H9 (cell line): Measurements from ENCODE around the gene EYA4. TPM values are rescaled to one million over a fixed set of nuclear protein-coding genes. Genes with fewer than 3 reads are reported as not detected.

Experiments
- DNase-seq: peaks from one replicate; pipeline ENCODE4 v3.0.0-alpha.2; 2017
- H2AFZ ChIP-seq: one replicate; pipeline ENCODE4 v1.6.1; 2013; ENCODE audit warnings: mild to moderate bottlenecking, low read length, control low read depth, moderate library complexity
- H2AK5ac ChIP-seq: 2 replicates; pipeline ENCODE4 v1.6.1; 2013; ENCODE audit warnings: low read length, control low read depth, mixed read lengths; ENCODE audit not compliant: insufficient read length
- H2BK120ac ChIP-seq: one replicate; pipeline ENCODE4 v1.6.1; 2013; ENCODE audit warnings: low read depth, mild to moderate bottlenecking, low read length, control low read depth, inconsistent platforms; ENCODE audit not compliant: poor library complexity, severe bottlenecking
- H2BK12ac ChIP-seq: 2 replicates; pipeline ENCODE4 v1.6.1; 2013; ENCODE audit warnings: low read length, control low read depth, mixed read lengths, low read depth; ENCODE audit not compliant: insufficient read length
- H2BK15ac ChIP-seq: 2 replicates; pipeline ENCODE4 v1.6.1; 2013; ENCODE audit warnings: low read depth, low read length, control low read depth
- H2BK20ac ChIP-seq: one replicate; pipeline ENCODE4 v1.6.1; 2013; ENCODE audit warnings: low read depth, mild to moderate bottlenecking, low read length, control low read depth, inconsistent platforms; ENCODE audit not compliant: poor library complexity, severe bottlenecking
- H2BK5ac ChIP-seq: 2 replicates; pipeline ENCODE4 v1.6.1; 2013; ENCODE audit warnings: low read length, control low read depth, mixed read lengths; ENCODE audit not compliant: insufficient read length
- H3K14ac ChIP-seq: 2 replicates; pipeline ENCODE4 v1.6.1; 2013; ENCODE audit warnings: low read length, control low read depth; ENCODE audit not compliant: insufficient read depth
- H3K18ac ChIP-seq: 2 replicates; pipeline ENCODE4 v1.6.1; 2013; ENCODE audit warnings: low read depth, mild to moderate bottlenecking, mixed read lengths, low read length, control low read depth; ENCODE audit not compliant: insufficient read length
- H3K23ac ChIP-seq: 2 replicates; pipeline ENCODE4 v1.6.1; 2013; ENCODE audit warnings: low read length, control low read depth, mixed read lengths, low read depth; ENCODE audit not compliant: insufficient read length
- H3K23me2 ChIP-seq: 2 replicates; pipeline ENCODE4 v1.6.1; 2013; ENCODE audit warnings: low read depth, mild to moderate bottlenecking, mixed read lengths, low read length, control low read depth; ENCODE audit not compliant: insufficient read length, poor library complexity, severe bottlenecking
- H3K27ac ChIP-seq: 2 replicates; pipeline ENCODE4 v1.5.1; 2013; ENCODE audit warnings: low read length, control low read depth, mixed read lengths, low read depth; ENCODE audit not compliant: insufficient read length
- H3K27me3 ChIP-seq: 2 replicates; pipeline ENCODE4 v1.6.1; 2013; ENCODE audit warnings: low read length, control low read depth, inconsistent platforms; ENCODE audit not compliant: insufficient read depth
- H3K4ac ChIP-seq: 2 replicates; pipeline ENCODE4 v1.6.1; 2013; ENCODE audit warnings: low read depth, mild to moderate bottlenecking, control low read depth, inconsistent platforms, low read length, moderate library complexity
- H3K4me1 ChIP-seq: 2 replicates; pipeline ENCODE4 v1.6.1; 2013; ENCODE audit warnings: low read length, control low read depth, inconsistent platforms; ENCODE audit not compliant: insufficient read depth
- H3K4me2 ChIP-seq: 2 replicates; pipeline ENCODE4 v1.6.1; 2013; ENCODE audit warnings: low read length, control low read depth, mixed read lengths; ENCODE audit not compliant: insufficient read length, insufficient read depth
- H3K56ac ChIP-seq: 2 replicates; pipeline ENCODE4 v1.6.1; 2013; ENCODE audit warnings: low read depth, mild to moderate bottlenecking, mixed read lengths, low read length, control low read depth; ENCODE audit not compliant: insufficient read length
- H3K79me1 ChIP-seq: 2 replicates; pipeline ENCODE4 v1.6.1; 2013; ENCODE audit warnings: low read depth, mild to moderate bottlenecking, moderate library complexity, low read length, control low read depth, inconsistent platforms; ENCODE audit not compliant: insufficient read depth, poor library complexity, severe bottlenecking
- H3K79me2 ChIP-seq: 2 replicates; pipeline ENCODE4 v1.6.1; 2013; ENCODE audit warnings: low read length, control low read depth, inconsistent platforms; ENCODE audit not compliant: insufficient read depth
- H3K9ac ChIP-seq: 2 replicates; pipeline ENCODE4 v1.6.1; 2013; ENCODE audit warnings: low read length, control low read depth, mixed read lengths; ENCODE audit not compliant: insufficient read length; ENCODE audit errors: extremely low read depth
- H3K9me3 ChIP-seq: one replicate; pipeline ENCODE4 v1.6.1; 2013; ENCODE audit warnings: low read depth, low read length, inconsistent platforms; ENCODE audit not compliant: control insufficient read depth
- H3T11ph ChIP-seq: one replicate; pipeline ENCODE4 v1.6.1; 2013; ENCODE audit warnings: mild to moderate bottlenecking, low read length, control low read depth, inconsistent platforms
- H4K20me1 ChIP-seq: one replicate; pipeline ENCODE4 v1.6.1; 2013; ENCODE audit not compliant: control insufficient read depth, insufficient read length, insufficient read depth
- H4K5ac ChIP-seq: 2 replicates; pipeline ENCODE4 v1.6.1; 2013; ENCODE audit warnings: low read depth, mild to moderate bottlenecking, mixed read lengths, low read length, control low read depth; ENCODE audit not compliant: insufficient read length
- H4K8ac ChIP-seq: replicated peaks from 2 replicates; pipeline ENCODE4 v1.6.1; 2013; ENCODE audit warnings: low read length, control low read depth, mixed read lengths, low read depth; ENCODE audit not compliant: insufficient read length
- H4K91ac ChIP-seq: 2 replicates; pipeline ENCODE4 v1.6.1; 2013; ENCODE audit warnings: low read depth, mild to moderate bottlenecking, moderate library complexity, mixed read lengths, low read length, control low read depth; ENCODE audit not compliant: insufficient read length
- H3K27ac Mint-ChIP-seq, 3 experiments: 2 replicates in 2 of 3; 3 replicates in 1 of 3; pipeline ENCODE4 v1.8.0; 2020 to 2021; ENCODE audit warnings: mixed read lengths in 3 of 3, mild to moderate bottlenecking in 1 of 3, moderate library complexity in 1 of 3
- H3K27me3 Mint-ChIP-seq: 2 replicates; pipeline ENCODE4 v1.8.0; 2021; ENCODE audit warnings: low read depth, mild to moderate bottlenecking, moderate library complexity, mixed read lengths
- H3K36me3 Mint-ChIP-seq, 3 experiments: 2 replicates in 2 of 3; 3 replicates in 1 of 3; pipeline ENCODE4 v1.8.0; 2020 to 2021; ENCODE audit warnings: low read depth in 3 of 3, mixed read lengths in 3 of 3; ENCODE audit not compliant: insufficient read depth in 1 of 3
- H3K4me1 Mint-ChIP-seq, 2 experiments: 2 replicates each; pipeline ENCODE4 v1.8.0; 2020; ENCODE audit warnings: mixed read lengths in 2 of 2
- H3K4me3 Mint-ChIP-seq, 2 experiments: 2 replicates in 1 of 2; 3 replicates in 1 of 2; pipeline ENCODE4 v1.8.0; 2020 to 2021; ENCODE audit warnings: mild to moderate bottlenecking in 2 of 2, mixed read lengths in 2 of 2, moderate library complexity in 1 of 2
- H3K9me3 Mint-ChIP-seq, 2 experiments: 2 replicates in 1 of 2; 3 replicates in 1 of 2; pipeline ENCODE4 v1.8.0; 2020; ENCODE audit warnings: mild to moderate bottlenecking in 2 of 2, mixed read lengths in 2 of 2, moderate library complexity in 1 of 2
- CTCF ChIP-seq: fragments of 200-600 bp; sonication (generic); conservative IDR thresholded peaks from 3 replicates; pipeline ENCODE4 v1.8.0; 2021; ENCODE audit warnings: antibody characterized with exemption, mild to moderate bottlenecking
- WGBS: extraction: QIAGEN DNeasy Blood & Tissue Kit; methylation state at CpG from one replicate; pipeline ENCODE4 v1.1.7; 2013; ENCODE audit warnings: missing lambda C conversion rate, low lambda C conversion rate, mixed read lengths; ENCODE audit not compliant: insufficient read length; ENCODE audit errors: extremely low coverage; 5-methylcytosine and 5-hydroxymethylcytosine counted together
- total RNA-seq: library from RNA; stranded (reverse); gene quantifications from 2 replicates; pipeline ENCODE4 v1.2.1, GENCODE V29; 2021

The EYA4 gene
- total RNA-seq, 1 experiment from 2014 or later = 0.26 TPM

DNA sequence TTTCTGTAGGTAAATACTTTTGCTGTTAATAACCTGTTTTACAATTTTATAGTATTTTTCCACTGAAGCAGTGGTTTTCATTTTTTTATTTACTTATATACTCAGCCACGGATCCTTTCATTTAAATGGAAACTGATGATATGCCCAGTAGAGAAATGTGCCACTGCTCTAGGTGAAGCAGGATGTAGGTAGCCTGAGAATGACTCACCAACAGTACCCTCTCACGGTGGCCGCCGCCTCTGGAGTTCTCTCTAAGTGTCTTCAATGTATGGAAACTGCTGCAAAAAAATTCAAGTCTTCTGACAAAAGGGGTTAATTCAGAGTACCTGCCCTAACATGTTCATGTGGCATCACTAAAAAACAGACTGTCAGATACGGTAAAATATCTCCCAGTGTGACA, 6.4 kb downstream of the EYA4 start:
- no peaks in the 10 kb centered on the region for H4K20me1 ChIP-seq
- no peak overlapping the region for H2BK5ac ChIP-seq
- no peak overlapping the region for H3T11ph ChIP-seq
- H2AK5ac ChIP-seq = no peak overlapping the region
- Mint-ChIP-seq H3K4me3 (no peak overlapping the region), H3K4me1 (peaks cover 16 to 27% of the 10 kb centered on the region in 2 experiments), H3K36me3 (no peaks in the 10 kb centered on the region), H3K9me3 (no peaks in the 10 kb centered on the region), H3K27me3 (peaks cover 51% of the 10 kb centered on the region), H3K27ac (no peak overlapping the region)
- no peaks in the 10 kb centered on the region for H3K79me2 ChIP-seq
- no peaks in the 10 kb centered on the region for H3K4me1 ChIP-seq
- no peak overlapping the region for H4K8ac ChIP-seq
- TF ChIP-seq CTCF = no peak
- H4K5ac ChIP-seq = no peak overlapping the region
- H3K4ac ChIP-seq = no peak overlapping the region
- peaks cover 7% of the 10 kb centered on the region for H3K23me2 ChIP-seq
- no peak overlapping the region for H2BK12ac ChIP-seq
- no peak overlapping the region for H3K4me2 ChIP-seq
- WGBS = no CpG with 5 or more reads among the region's 5 CpGs
- H3K14ac ChIP-seq = no peak overlapping the region
- peaks cover 13% of the 10 kb centered on the region for H3K27me3 ChIP-seq
- H3K18ac ChIP-seq = no peak overlapping the region
- no peak overlapping the region for H3K56ac ChIP-seq
- H2BK120ac ChIP-seq = no peak overlapping the region
- H3K9me3 ChIP-seq = no peaks in the 10 kb centered on the region
- no peak overlapping the region for H3K9ac ChIP-seq
- H2BK20ac ChIP-seq = no peak overlapping the region
- no peak for DNase-seq
- H3K79me1 ChIP-seq = no peaks in the 10 kb centered on the region
- H3K27ac ChIP-seq = no peak overlapping the region
- H2BK15ac ChIP-seq = no peak overlapping the region
- H2AFZ ChIP-seq = no peak overlapping the region
- no peak overlapping the region for H3K23ac ChIP-seq
- no peak overlapping the region for H4K91ac ChIP-seq
